GM19099 (cell line): Measurements from ENCODE around the gene TIAL1.

Experiments
- POLR2A ChIP-seq: IDR thresholded peaks from 3 replicates; pipeline ENCODE4 v1.6.1; 2011; ENCODE audit warnings: low read depth; ENCODE audit not compliant: insufficient read length; ENCODE audit errors: extremely low read depth

Gene TIAL1, protein sequence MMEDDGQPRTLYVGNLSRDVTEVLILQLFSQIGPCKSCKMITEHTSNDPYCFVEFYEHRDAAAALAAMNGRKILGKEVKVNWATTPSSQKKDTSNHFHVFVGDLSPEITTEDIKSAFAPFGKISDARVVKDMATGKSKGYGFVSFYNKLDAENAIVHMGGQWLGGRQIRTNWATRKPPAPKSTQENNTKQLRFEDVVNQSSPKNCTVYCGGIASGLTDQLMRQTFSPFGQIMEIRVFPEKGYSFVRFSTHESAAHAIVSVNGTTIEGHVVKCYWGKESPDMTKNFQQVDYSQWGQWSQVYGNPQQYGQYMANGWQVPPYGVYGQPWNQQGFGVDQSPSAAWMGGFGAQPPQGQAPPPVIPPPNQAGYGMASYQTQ

DNA sequence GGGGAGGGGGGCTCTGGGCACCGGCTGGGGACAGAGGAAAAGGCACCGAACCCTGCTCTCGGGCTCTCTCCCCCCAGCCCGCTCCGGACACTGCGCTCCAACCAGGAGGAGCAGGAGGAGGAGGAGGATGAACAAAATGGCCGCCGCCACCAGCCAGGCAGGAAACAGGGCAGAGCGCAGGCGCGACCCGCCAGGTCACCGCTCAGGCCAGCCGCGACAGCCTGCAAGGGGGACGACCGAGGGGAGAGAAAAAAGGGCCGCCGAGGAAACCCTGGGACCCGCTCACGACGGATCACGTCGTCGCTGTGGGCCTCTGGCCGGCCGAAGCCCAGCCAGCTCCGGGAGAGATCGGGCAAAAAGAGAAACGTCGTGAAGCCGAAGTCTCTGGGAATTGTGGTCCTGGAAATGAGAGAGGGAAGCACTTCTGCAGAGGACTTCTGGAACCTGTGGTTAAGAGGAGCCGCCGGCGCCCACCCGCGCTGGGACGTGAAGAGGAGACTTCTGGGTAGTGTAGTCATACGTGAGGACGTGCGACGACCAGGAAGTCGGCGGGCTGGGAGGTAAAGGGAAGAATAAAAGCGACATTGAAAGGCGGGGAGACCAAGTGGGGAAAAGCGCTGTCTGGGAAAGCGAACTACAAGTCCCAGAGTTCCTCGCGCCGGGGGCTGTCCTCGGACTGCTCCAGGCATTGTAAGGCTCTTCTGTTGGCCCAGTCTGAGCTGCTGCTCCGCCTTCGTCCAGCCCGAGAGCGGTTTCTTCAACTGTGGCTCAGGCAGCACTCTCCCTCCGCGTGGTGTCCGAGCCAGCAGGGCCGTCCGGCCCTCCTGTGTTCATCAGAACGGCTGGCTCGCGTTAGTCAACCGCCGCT is at the start of gene TIAL1:
Gene TIAL1, minus strand, starts transcription at position 428 of the 868 bp plus-strand sequence. CDS start 499 bp downstream, outside the sequence.
- peak; percentile 92 for TF ChIP-seq POLR2A

DNA sequence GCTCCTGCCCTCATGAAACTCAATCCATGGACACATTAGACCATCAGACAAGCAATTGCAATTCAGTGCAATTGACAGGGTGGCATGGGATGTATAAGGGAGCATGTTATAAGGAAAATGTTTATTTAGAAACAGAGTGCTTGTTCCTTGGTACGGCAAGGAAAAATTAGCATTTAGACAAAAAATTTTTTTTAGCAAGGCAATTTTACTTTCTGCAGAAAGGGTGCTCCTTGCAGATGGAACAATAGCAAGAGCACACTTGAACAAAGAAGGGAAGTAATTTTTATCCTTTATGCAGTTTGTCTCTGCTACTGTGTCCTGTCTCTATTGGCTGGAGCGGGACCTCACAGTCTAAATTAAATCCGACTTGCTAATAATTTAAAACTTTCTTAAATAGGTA is 48.2 kb upstream of the TIAL1 start:
- no peak for TF ChIP-seq POLR2A

DNA sequence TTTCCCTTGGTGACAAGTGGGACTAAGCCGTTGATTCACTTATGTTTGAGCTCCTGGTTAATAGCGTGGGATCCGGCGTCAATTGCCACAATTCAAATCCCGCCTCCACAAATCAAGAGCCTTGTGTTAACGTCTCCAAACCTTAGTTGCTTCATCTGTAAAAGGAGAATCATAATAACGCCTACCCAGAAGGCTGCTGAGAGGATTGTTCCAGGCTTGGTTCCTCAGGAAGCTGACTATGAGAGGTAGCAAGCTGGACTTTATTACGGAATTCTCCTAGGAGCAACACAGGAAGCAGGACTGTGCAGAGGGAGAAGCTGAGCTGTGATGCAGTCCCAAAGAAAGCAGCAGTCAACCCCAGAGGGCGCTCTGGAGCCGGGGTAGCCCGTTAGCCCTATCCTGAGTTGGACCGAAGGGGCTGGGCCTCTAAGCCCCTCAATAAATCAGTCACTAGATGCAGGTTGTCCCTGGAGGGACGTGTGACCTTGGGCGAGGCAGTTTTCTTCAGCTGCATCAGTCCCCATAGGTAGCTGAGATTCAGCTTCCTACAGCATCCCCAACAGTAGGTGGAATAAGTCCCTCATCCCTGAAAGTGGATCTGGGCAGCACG is 47.5 kb upstream of the TIAL1 start:
- no peak for TF ChIP-seq POLR2A

DNA sequence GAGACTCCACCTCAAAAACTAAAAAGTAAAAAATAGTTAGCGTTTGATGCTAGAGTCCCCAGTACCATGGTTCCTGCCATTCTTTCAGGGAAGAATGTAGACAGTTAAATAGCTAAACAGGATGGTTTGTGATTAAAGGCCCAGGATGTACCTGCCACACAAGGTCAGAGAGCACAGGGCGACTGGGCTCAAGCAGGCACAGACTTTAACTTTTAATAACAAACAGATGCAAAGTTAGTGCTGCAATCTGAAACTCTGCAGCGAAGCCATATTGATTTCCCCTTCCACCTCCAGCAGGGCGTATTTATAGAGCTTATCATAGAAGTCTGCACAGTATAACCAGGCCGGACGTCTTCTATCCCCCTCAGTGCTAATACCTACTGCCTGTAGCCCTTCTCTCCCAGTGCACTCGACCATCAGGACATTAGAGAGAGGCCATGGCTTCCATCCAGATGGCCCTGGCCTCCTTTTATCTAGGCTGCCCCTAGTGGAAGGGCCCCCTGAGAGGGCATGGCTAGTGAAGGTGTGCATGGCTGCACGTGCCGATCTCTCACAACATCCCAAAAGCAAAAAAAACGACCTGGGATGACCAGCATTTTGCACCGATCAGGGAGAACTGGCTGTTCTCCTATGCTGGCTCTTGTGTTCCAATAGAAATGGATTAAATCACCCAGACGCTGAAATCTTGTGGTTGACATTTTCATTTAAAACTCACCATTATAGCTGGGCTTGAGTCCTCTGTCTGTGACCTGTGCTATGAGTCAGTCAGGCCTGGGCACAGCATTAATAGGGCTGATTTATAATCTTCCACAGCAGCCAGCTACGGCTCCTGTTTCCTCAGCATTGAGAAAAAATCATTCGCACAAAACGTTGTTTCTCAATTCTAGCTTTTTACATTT is 46.8 kb upstream of the TIAL1 start:
- no peak for TF ChIP-seq POLR2A

DNA sequence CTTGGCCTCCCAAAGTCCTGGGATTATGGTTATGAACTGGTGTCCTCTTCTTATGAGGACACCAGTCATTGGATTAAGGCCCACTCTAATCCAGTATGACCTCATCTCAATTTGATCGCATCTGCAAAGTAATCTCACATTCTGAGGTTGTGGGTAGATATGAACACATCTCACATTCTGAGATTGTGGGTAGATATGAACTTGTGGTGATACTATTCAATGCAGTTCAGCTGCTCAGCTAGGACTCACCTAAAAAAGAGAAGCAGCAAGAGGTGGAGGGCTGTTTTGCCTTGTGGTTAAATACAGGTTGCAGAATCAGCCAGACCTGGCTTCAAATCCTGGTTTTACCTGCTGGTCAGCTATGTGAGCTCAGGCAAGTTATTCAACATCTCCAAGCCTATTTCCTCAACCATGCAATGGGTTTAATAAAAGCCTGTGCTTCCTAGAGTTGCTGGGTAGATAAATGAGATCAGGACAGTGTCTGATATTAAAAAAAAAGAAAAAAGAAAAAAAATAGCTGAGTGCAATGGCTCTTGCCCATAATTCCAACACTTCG is 45.9 kb upstream of the TIAL1 start:
- TF ChIP-seq POLR2A, result no peak

DNA sequence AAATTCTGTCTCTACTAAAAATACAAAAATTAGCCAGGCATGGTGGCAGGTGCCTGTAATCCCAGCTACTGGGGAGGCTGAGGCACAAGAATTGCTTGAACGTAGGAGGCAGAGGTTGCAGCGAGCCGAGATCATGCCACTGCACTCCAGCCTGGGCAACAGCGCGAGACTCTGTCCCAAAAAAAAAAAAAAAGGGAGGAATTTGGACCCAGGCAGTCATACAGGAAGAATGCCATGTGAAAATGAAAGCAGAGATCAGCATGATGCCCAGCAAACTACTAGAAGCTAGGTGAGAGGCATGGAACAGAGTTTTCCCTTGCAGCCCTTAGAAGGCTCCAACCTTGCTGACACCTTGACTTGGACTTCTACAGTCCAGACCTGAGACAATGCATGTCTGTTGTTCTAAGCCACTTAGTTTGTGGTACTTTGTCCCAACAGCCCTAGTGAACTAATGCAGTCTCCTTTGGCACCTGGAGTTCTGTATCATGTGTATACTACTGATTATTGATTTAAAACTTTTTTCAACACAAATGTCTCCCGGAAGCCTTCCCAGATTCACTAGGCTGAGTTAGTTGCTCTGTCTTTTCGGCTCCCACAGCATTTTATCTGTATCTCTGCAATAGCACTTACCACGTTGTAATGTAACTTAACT is 44.2 kb upstream of the TIAL1 start:
- TF ChIP-seq POLR2A, result no peak

DNA sequence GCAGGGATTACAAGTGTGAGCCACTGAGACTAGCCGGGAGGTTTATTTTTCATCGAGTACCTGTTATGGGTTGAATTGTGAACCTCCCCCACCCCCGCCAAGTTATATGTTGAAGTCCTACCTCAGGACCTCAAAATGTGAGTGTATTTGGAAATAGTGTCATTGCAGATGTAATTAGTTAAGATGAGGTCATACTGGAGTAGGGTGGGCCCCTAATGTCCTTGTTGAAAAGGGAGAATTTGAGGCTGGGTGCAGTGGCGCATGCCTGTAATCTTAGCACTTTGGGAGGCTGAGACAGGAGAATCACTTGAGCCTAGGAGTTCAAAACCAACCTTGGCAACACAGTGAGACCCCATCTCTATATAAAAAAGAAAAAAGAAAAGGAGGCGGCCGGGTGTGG is 43.6 kb upstream of the TIAL1 start:
- no peak for TF ChIP-seq POLR2A

DNA sequence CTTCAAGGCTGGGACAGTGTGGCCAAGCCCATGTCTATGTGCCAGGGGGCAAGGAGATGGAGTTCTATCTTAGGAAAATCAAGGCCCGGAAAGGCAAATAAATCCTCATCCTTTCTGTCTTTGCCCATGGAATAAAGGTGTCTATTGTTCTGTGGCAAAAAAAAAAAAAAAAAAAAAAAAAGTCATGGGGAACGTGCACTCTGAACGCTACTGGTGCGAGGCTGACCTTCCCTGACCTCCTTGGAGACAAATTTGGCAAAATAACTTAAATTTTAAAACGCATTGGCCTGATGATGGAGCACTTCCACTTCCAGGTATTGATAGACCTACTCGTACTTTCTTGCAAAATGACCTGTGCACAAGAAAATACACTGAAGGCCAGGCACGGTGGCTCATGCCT is 42.2 kb upstream of the TIAL1 start:
- no peak for TF ChIP-seq POLR2A

DNA sequence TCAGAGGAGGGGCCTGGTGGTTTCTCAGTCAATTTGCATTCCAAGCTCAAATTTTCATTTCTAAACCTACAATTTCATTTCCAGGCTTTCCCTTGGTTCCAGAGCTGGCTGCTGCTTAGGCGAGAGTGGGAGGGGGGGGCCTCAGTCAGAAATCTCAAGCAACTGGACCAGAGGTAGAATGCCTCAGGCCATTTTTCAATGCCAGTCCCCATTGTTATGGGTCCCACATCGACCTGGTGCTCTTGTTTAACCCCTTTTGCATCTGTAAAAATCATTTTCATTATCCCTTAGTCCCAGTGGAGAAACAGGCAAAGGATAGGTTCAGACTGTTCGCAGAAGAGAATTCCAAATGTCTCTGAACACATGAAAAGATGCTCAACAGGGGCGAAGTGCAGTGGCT is 40.9 kb upstream of the TIAL1 start:
- TF ChIP-seq POLR2A, result no peak

DNA sequence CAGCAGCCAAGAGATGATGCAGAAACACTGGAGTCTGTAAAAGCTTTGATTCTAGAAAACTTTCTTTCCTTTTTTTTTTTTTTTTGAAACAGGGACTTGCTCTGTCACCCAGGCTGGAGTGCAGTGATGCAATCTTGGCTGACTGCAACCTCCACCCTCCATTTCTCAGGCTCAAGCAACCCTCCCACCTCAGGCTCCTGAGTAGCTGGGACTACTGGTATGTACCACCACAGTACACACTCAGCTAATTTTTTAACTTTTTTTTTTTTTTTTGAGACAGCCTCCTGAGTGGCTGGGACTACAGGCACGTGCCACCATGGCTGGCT is 37.4 kb upstream of the TIAL1 start:
- TF ChIP-seq POLR2A, result no peak

DNA sequence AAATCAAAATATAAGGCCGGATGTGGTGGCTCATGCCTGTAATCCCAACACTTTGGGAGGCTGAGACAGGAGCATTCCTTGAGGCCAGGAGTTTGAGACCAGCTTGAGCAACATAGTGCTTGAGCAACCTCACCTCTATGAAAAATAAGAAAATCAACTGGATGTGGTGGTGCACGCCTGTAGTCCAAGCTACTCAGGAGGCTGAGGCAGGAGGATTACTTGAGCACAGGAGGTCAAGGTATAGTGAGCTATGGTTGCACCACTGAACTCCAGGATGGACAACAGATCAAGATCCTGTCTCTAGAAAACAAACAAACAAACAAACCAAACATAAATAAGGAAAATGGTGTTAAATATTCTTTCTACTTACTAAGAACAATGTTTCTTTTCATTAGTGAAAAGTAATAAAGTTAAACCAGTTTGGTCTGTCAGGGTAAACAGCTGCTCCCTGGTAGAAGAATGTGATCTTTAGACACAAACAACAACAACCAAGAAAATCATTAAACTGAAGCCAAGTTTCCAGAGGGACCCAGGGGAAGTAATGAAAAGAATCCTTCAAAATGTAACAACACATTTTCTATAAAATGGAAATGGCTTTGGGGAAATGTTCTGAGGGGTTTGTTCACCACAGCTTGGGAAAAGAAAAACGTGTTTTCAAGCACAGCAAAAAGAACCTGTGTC is 36.9 kb upstream of the TIAL1 start:
- TF ChIP-seq POLR2A, result no peak

DNA sequence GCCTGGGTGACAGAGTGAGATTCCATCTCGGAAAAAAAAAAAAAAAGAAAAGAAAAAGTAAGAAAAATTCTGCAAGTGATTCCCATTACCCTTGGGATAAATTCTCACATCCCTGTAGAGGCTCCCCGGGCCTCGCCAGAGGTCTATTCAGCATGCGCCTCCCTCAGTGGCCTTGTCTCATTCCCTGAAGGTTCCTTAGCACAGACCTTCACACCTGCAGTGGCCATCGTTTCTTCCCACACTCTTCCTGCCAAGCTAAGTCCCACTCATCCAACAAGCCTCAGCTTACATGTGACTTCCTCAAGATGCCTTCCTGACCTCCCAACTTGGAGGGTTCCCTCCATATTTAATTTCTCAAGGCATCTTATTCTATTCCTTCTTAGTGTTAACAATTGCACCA is 33.5 kb upstream of the TIAL1 start:
- TF ChIP-seq POLR2A, result no peak

DNA sequence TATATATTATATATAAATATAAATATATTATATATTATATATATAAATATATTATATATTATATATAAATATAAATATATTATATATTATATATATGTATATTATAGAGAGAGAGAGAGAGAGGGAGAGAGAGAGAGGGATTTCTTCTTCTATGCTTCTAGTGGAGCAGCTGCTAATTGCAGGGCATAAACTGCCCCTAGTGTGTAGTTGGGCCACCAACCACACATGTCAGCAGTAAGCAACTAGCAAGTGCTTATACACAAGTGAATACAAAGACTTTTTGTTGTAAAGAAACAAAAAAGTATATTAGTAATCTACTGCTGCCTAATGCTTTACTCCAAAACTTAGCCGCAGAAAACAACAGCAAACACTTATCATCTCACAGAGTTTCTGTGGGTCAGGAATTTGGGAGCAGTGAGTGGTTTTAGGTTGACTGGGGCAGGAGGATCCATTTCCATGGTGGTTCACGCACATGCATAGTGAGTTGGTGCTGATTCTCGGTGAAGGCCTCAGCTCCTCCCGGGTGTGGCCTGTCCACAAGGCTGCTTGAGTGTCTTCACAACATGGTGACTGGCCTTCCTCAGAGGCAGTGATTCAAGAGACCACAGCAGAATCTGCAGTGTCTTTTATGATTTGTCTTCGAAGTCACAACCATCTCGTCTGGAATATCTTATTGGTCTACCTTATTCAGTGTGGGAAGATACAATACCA is 29.0 kb upstream of the TIAL1 start:
- no peak for TF ChIP-seq POLR2A

DNA sequence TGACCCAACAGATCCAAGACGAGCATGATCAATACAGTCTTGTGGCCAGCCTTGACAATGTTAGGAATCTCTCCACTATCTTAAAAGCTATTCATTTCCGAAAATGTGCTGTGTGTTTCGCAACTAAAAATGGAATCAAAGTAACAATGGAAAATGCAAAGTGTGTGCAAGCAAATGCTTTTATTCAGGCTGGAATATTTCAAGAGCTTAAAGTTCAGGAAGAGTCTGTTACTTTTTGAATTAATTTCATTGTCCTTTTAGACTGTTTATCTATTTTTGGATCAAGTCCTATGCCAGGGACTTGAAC is 24.3 kb upstream of the TIAL1 start:
- no peak for TF ChIP-seq POLR2A
